ENCODE results near the gene KIR2DL4.
"Not testable (repeated sequence)": the region's sequence is repeated elsewhere in the genome, so short reads cannot be mapped to it uniquely, and the experiment has no call there.

Gene KIR2DL4
- total RNA-seq = 0 reads per million in 2 donors

DNA sequence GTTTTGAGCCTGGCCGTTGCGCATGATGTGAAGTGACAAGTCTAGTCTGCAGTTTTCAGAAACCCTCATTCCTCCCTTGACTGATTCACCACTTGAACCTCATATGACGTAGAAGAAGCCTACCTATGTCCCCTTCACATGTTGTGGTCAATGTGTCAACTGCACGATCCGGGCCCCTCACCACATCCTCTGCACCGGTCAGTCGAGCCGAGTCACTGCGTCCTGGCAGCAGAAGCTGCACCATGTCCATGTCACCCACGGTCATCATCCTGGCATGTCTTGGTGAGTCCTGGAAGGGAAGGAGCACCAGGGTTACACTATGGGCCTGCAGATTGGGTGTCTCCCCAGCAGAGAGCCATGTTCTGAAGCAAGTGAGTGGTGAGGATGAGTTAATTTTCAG lies at the start of gene KIR2DL4:
Gene KIR2DL4 (plus strand): TSS at position 201 of the 400 bp plus-strand sequence. CDS start 42 bp downstream, at position 243.
- no peak for DNase-seq

DNA sequence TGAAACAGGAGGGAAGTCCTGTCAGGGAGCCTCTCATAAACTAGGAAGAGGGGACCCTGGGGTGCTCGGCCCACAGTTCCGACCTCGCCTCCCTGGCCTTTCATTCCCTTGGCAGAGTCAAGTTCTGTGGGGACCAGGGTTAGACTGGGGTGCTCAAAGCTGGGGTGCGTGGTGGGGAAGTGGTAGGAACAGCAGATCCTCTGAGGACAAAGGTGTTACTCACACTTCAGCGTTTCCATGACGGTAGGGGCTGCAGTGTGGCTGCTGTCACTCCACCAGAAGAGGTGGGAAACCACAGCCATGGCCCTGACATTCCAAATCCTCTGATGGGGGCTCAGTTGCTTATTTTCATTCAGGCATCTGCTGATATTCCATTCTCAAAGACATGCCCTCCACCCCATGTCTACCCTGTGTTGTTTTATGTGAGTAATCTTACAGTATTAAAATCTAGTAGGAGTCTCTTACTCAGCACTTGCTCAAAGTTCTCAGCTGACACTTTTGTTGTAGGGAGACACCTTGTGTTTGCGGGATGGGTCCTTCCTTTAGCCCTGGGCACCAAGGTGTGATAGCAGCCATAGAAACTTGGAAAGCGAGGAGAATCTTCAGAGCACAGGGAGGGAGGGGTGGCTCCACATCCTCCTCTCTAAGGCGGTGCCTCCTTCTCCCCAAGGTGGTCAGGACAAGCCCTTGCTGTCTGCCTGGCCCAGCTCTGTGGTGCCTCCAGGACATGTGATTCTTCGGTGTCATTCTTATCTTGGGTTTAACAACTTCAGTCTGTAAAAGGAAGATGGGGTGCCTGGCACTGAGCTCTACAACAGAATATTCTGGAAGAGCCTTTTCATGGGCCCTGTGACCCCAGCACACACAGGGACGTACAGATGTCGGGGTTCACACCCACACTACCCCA lies 47.0 kb upstream of the KIR2DL4 start:
- DNase-seq = not testable (repeated sequence)

- DNase-seq = not testable (repeated sequence)
Observed at GRCh38 chr19:54758577-54758976, 44.8 kb upstream of the KIR2DL4 start.

DNA sequence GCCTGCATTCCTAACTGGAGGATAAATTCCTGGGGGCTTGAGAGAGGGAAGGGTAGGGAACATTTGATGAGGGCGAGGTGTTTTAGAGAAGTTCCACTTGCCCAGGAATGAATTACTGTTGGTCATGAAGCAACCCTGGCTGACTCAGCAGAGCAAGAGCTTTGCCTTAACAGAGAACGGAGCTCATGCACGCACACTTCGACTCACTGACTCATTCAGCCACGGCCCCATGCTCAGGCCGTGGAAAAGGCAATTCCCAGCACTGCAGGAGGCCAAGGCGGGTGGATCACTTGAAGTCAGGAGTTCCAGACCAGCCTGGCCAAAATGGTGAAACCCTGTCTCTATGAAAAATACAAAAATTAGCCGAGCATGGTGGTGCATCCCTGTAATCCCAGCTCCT lies 39.2 kb upstream of the KIR2DL4 start:
- DNase-seq = not testable (repeated sequence)

- not testable (repeated sequence) for DNase-seq
Observed at GRCh38 chr19:54766464-54766863, 36.9 kb upstream of the KIR2DL4 start.

DNA sequence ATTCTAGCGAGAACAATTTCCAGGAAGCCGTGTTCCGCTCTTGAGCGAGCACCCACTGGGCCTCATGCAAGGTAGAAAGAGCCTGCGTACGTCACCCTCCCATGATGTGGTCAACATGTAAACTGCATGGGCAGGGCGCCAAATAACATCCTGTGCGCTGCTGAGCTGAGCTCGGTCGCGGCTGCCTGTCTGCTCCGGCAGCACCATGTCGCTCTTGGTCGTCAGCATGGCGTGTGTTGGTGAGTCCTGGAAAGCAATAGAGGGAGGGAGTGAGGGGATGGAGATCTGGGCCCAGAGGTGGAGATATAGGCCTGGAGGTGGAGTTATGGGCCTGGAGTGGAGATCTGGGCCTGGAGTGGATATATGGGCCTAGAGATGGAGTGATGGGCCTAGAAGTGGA lies 33.8 kb upstream of the KIR2DL4 start, which contains the start of gene KIR2DL1:
Gene KIR2DL1 (plus strand): TSS at position 148 of the 400 bp plus-strand sequence. CDS start 58 bp downstream, at position 206.
- DNase-seq = not testable (repeated sequence)

- DNase-seq = not testable (repeated sequence)
Observed at GRCh38 chr19:54770511-54770910, 32.9 kb upstream of the KIR2DL4 start.

DNA sequence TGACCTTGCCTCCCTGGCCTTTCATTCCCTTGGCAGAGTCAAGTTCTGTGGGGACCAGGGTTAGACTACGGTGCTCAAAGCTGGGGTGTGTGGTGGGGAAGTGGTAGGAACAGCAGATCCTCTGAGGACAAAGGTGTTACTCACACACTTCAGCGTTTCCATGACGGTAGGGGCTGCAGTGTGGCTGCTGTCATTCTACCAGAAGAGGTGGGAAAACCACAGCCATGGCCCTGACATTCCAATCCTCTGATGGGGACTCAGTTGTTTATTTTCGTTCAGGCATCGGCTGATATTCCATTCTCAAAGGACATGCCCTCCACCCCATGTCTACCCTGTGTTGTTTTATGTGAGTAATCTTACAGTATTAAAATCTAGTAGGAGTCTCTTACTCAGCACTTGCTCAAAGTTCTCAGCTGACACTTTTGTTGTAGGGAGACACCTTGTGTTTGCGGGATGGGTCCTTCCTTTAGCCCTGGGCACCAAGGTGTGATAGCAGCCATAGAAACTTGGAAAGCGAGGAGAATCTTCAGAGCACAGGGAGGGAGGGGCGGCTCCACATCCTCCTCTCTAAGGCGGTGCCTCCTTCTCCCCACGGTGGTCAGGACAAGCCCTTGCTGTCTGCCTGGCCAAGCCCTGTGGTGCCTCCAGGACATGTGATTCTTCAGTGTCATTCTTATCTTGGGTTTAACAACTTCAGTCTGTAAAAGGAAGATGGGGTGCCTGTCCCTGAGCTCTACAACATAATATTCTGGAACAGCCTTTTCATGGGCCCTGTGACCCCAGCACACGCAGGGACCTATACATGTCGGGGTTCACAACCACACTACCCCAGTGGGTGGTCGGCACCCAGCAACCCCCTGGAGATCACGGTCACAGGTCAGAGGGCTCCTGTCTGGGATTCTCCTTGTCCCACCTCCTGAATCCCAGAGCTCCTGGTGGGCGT lies 32.1 kb upstream of the KIR2DL4 start:
- not testable (repeated sequence) for DNase-seq

DNA sequence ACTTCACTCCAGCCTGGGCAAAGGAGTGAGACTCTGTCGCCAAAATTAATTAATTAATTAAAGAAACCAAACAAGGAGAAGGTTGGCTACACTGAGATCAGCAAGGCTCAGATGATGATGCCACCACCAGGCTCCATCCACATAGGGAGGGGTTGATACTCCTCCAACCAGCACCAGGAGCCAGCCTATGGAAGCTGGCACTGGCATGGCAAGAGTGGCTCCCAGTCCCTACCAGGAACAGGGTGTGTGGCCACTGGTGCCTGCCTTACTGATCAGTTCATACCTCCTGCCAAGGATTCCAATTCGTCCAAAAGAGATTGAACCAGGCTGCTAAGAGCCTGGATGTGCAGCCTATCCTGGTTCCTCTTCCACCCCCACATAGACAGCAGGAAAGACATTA lies 30.7 kb upstream of the KIR2DL4 start:
- DNase-seq = not testable (repeated sequence)

GRCh38 chr19:54775095-54775815 lies 28.2 kb upstream of the KIR2DL4 start:
- not testable (repeated sequence) for DNase-seq

GRCh38 chr19:54775830-54776229 lies 27.6 kb upstream of the KIR2DL4 start:
- not testable (repeated sequence) for DNase-seq

DNA sequence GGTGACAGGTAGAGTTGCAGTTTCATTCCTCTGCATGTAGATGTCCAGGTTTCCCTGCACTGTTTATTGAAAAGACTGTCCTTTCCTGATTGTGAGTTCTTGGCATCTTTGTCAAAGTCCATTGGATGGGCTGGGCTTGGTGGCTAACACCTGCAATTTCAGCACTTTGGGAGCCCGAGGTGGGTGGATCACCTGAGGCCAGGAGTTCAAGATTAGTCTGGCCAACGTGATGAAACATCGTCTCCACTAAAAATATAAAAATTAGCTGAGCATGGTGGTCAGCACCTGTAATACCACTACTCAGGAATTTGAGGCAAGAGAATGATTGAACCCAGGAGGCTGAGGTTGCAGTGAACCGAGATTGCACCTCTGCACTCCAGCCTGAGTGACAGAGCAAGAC lies 25.6 kb upstream of the KIR2DL4 start:
- DNase-seq = not testable (repeated sequence)

DNA sequence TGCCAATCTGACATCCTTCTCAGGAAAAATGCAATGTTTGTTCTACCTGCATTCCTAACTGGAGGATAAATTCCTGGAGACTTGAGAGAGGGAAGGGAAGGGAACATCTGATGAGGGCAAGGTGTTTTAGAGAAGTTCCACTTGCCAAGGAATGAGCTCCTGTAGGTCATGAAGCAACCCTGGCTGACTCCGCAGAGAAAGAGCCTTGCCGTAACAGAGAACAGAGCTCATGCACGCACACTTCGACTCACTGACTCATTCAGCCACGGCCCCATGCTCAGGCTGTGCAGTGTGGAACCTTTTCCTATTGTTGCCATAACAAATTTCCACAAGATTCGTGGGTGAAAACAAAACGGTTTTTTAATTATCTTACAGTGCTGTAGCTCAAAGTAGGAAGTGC lies 24.5 kb upstream of the KIR2DL4 start:
- DNase-seq = not testable (repeated sequence)

DNA sequence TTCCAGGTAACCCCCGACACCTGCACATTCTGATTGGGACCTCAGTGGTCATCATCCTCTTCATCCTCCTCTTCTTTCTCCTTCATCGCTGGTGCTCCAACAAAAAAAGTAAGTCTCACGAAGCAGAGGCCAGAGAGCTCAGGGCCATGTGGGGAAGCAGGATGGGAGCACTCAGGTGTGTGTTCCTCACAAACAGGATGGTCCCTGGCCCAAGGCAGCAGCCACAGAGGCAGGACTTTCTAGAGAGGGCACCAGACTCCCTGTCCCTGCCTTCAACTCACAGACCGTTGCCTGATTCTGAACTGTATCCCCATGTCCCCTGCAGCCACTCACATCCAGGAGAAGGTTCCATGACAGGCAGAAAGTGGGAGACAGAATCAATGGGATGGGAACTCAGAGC lies 20.5 kb upstream of the KIR2DL4 start:
- DNase-seq = not testable (repeated sequence)

- not testable (repeated sequence) for DNase-seq
Observed at GRCh38 chr19:54786091-54786723, 17.2 kb upstream of the KIR2DL4 start.

DNA sequence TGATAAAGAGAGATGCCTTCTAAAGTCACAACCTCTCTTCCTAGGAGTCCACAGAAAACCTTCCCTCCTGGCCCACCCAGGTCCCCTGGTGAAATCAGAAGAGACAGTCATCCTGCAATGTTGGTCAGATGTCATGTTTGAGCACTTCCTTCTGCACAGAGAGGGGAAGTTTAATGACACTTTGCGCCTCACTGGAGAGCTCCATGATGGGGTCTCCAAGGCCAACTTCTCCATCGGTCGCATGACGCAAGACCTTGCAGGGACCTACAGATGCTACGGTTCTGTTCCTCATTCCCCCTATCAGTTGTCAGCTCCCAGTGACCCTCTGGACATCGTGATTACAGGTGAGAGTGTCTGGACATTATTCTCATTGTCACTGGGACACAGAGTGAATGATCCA lies 15.3 kb upstream of the KIR2DL4 start:
- DNase-seq = not testable (repeated sequence)

GRCh38 chr19:54790711-54791110 lies 12.7 kb upstream of the KIR2DL4 start:
- no peak for DNase-seq

DNA sequence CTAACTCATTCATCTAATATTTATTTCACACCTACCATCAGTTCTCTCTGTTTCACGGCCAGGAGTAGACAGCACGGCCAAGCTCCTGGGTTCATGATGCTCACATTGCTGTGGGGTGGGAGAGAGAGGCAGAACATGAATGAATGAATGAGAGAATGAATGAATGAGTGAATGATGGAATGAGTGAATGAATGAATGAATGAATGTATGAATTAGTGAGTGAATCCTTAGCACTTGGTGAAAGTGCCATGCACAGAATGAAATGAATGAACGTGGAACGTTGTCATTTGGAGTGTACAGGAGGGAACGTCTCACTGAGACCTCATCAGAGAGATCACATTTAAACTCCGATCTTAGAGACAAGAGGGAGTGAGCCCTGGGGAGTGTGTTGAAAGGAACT lies 11.9 kb upstream of the KIR2DL4 start:
- no peak for DNase-seq

- peak in 1 of 5 experiments; percentile 6 for DNase-seq
Observed at GRCh38 chr19:54792814-54793213, 10.6 kb upstream of the KIR2DL4 start.

- DNase-seq = no peak
Observed at GRCh38 chr19:54795758-54796157, 7.7 kb upstream of the KIR2DL4 start.

GRCh38 chr19:54804101-54804500 lies 691 bp downstream of the KIR2DL4 start:
- no peak for DNase-seq

GRCh38 chr19:54804571-54804970 lies 1.2 kb downstream of the KIR2DL4 start:
- DNase-seq = no peak
